ENCODE results near the gene ACTN1.

Gene ACTN1

GRCh38 chr14:68951800-68952530 is 27.1 kb downstream of the ACTN1 start:
- DNase-seq (ENCODE audit: low read depth in 1 of 2, low spot score in 1 of 2) = no peak

- DNase-seq (ENCODE audit: low read depth in 1 of 2, low spot score in 1 of 2) = no peak
These were observed 27.9 kb downstream of the ACTN1 start for GRCh38 chr14:68951035-68951797.

- DNase-seq (ENCODE audit: low read depth in 1 of 2, low spot score in 1 of 2) = no peak
These were observed 29.0 kb downstream of the ACTN1 start for GRCh38 chr14:68950111-68950510.

- DNase-seq (ENCODE audit: low read depth in 1 of 2, low spot score in 1 of 2) = no peak
These were observed 29.5 kb downstream of the ACTN1 start for GRCh38 chr14:68949601-68949965.

GRCh38 chr14:68948686-68949600 is 30.2 kb downstream of the ACTN1 start:
- DNase-seq (ENCODE audit: low read depth in 1 of 2, low spot score in 1 of 2) = no peak

- no peak for DNase-seq (ENCODE audit: low read depth in 1 of 2, low spot score in 1 of 2)
These were observed 31.3 kb downstream of the ACTN1 start for GRCh38 chr14:68947802-68948201.

- DNase-seq (ENCODE audit: low read depth in 1 of 2, low spot score in 1 of 2) = no peak
These were observed 32.6 kb downstream of the ACTN1 start for GRCh38 chr14:68946489-68946822.

- DNase-seq (ENCODE audit: low read depth in 1 of 2, low spot score in 1 of 2) = no peak
These were observed 33.3 kb downstream of the ACTN1 start for GRCh38 chr14:68945585-68946488.

GRCh38 chr14:68945190-68945584 is 33.9 kb downstream of the ACTN1 start:
- DNase-seq (ENCODE audit: low read depth in 1 of 2, low spot score in 1 of 2) = no peak

GRCh38 chr14:68944162-68944561 is 34.9 kb downstream of the ACTN1 start:
- no peak for DNase-seq (ENCODE audit: low read depth in 1 of 2, low spot score in 1 of 2)

- DNase-seq (ENCODE audit: low read depth in 1 of 2, low spot score in 1 of 2) = no peak
These were observed 36.0 kb downstream of the ACTN1 start for GRCh38 chr14:68943107-68943506.

- no peak for DNase-seq (ENCODE audit: low read depth in 1 of 2, low spot score in 1 of 2)
These were observed 36.6 kb downstream of the ACTN1 start for GRCh38 chr14:68942296-68943035.

GRCh38 chr14:68941820-68942219 is 37.3 kb downstream of the ACTN1 start:
- DNase-seq (ENCODE audit: low read depth in 1 of 2, low spot score in 1 of 2) = no peak

- DNase-seq (ENCODE audit: low read depth in 1 of 2, low spot score in 1 of 2) = no peak
These were observed 38.4 kb downstream of the ACTN1 start for GRCh38 chr14:68940614-68941185.

GRCh38 chr14:68939893-68940613 is 39.0 kb downstream of the ACTN1 start:
- DNase-seq (ENCODE audit: low read depth in 1 of 2, low spot score in 1 of 2) = no peak

- DNase-seq (ENCODE audit: low read depth in 1 of 2, low spot score in 1 of 2) = no peak
These were observed 39.8 kb downstream of the ACTN1 start for GRCh38 chr14:68939181-68939892.

- DNase-seq (ENCODE audit: low read depth in 1 of 2, low spot score in 1 of 2) = no peak
These were observed 40.6 kb downstream of the ACTN1 start for GRCh38 chr14:68938271-68939150.

Data from stimulated activated CD4-positive, alpha-beta T cell treated with anti-CD3 and anti-CD28 coated beads, Interleukin-15, amount 100 ng/mL, for 1 hour (primary cell).